H9 (cell line): Measurements from ENCODE around the gene EPC2. TPM values are rescaled to one million over a fixed set of nuclear protein-coding genes. Genes with fewer than 3 reads are reported as not detected.
"Not testable (repeated sequence)": the region's sequence is repeated elsewhere in the genome, so short reads cannot be mapped to it uniquely, and the experiment has no call there.

Experiments
- DNase-seq: peaks from one replicate; pipeline ENCODE4 v3.0.0-alpha.2; 2017
- H2AFZ ChIP-seq: one replicate; pipeline ENCODE4 v1.6.1; 2013; ENCODE audit warnings: mild to moderate bottlenecking, low read length, control low read depth, moderate library complexity
- H2AK5ac ChIP-seq: 2 replicates; pipeline ENCODE4 v1.6.1; 2013; ENCODE audit warnings: low read length, control low read depth, mixed read lengths; ENCODE audit not compliant: insufficient read length
- H2BK120ac ChIP-seq: one replicate; pipeline ENCODE4 v1.6.1; 2013; ENCODE audit warnings: low read depth, mild to moderate bottlenecking, low read length, control low read depth, inconsistent platforms; ENCODE audit not compliant: poor library complexity, severe bottlenecking
- H2BK12ac ChIP-seq: 2 replicates; pipeline ENCODE4 v1.6.1; 2013; ENCODE audit warnings: low read length, control low read depth, mixed read lengths, low read depth; ENCODE audit not compliant: insufficient read length
- H2BK15ac ChIP-seq: 2 replicates; pipeline ENCODE4 v1.6.1; 2013; ENCODE audit warnings: low read depth, low read length, control low read depth
- H2BK20ac ChIP-seq: one replicate; pipeline ENCODE4 v1.6.1; 2013; ENCODE audit warnings: low read depth, mild to moderate bottlenecking, low read length, control low read depth, inconsistent platforms; ENCODE audit not compliant: poor library complexity, severe bottlenecking
- H2BK5ac ChIP-seq: 2 replicates; pipeline ENCODE4 v1.6.1; 2013; ENCODE audit warnings: low read length, control low read depth, mixed read lengths; ENCODE audit not compliant: insufficient read length
- H3K14ac ChIP-seq: 2 replicates; pipeline ENCODE4 v1.6.1; 2013; ENCODE audit warnings: low read length, control low read depth; ENCODE audit not compliant: insufficient read depth
- H3K18ac ChIP-seq: 2 replicates; pipeline ENCODE4 v1.6.1; 2013; ENCODE audit warnings: low read depth, mild to moderate bottlenecking, mixed read lengths, low read length, control low read depth; ENCODE audit not compliant: insufficient read length
- H3K23ac ChIP-seq: 2 replicates; pipeline ENCODE4 v1.6.1; 2013; ENCODE audit warnings: low read length, control low read depth, mixed read lengths, low read depth; ENCODE audit not compliant: insufficient read length
- H3K23me2 ChIP-seq: 2 replicates; pipeline ENCODE4 v1.6.1; 2013; ENCODE audit warnings: low read depth, mild to moderate bottlenecking, mixed read lengths, low read length, control low read depth; ENCODE audit not compliant: insufficient read length, poor library complexity, severe bottlenecking
- H3K27ac ChIP-seq: 2 replicates; pipeline ENCODE4 v1.5.1; 2013; ENCODE audit warnings: low read length, control low read depth, mixed read lengths, low read depth; ENCODE audit not compliant: insufficient read length
- H3K27me3 ChIP-seq: 2 replicates; pipeline ENCODE4 v1.6.1; 2013; ENCODE audit warnings: low read length, control low read depth, inconsistent platforms; ENCODE audit not compliant: insufficient read depth
- H3K4ac ChIP-seq: 2 replicates; pipeline ENCODE4 v1.6.1; 2013; ENCODE audit warnings: low read depth, mild to moderate bottlenecking, control low read depth, inconsistent platforms, low read length, moderate library complexity
- H3K4me1 ChIP-seq: 2 replicates; pipeline ENCODE4 v1.6.1; 2013; ENCODE audit warnings: low read length, control low read depth, inconsistent platforms; ENCODE audit not compliant: insufficient read depth
- H3K4me2 ChIP-seq: 2 replicates; pipeline ENCODE4 v1.6.1; 2013; ENCODE audit warnings: low read length, control low read depth, mixed read lengths; ENCODE audit not compliant: insufficient read length, insufficient read depth
- H3K56ac ChIP-seq: 2 replicates; pipeline ENCODE4 v1.6.1; 2013; ENCODE audit warnings: low read depth, mild to moderate bottlenecking, mixed read lengths, low read length, control low read depth; ENCODE audit not compliant: insufficient read length
- H3K79me1 ChIP-seq: 2 replicates; pipeline ENCODE4 v1.6.1; 2013; ENCODE audit warnings: low read depth, mild to moderate bottlenecking, moderate library complexity, low read length, control low read depth, inconsistent platforms; ENCODE audit not compliant: insufficient read depth, poor library complexity, severe bottlenecking
- H3K79me2 ChIP-seq: 2 replicates; pipeline ENCODE4 v1.6.1; 2013; ENCODE audit warnings: low read length, control low read depth, inconsistent platforms; ENCODE audit not compliant: insufficient read depth
- H3K9ac ChIP-seq: 2 replicates; pipeline ENCODE4 v1.6.1; 2013; ENCODE audit warnings: low read length, control low read depth, mixed read lengths; ENCODE audit not compliant: insufficient read length; ENCODE audit errors: extremely low read depth
- H3K9me3 ChIP-seq: one replicate; pipeline ENCODE4 v1.6.1; 2013; ENCODE audit warnings: low read depth, low read length, inconsistent platforms; ENCODE audit not compliant: control insufficient read depth
- H3T11ph ChIP-seq: one replicate; pipeline ENCODE4 v1.6.1; 2013; ENCODE audit warnings: mild to moderate bottlenecking, low read length, control low read depth, inconsistent platforms
- H4K20me1 ChIP-seq: one replicate; pipeline ENCODE4 v1.6.1; 2013; ENCODE audit not compliant: control insufficient read depth, insufficient read length, insufficient read depth
- H4K5ac ChIP-seq: 2 replicates; pipeline ENCODE4 v1.6.1; 2013; ENCODE audit warnings: low read depth, mild to moderate bottlenecking, mixed read lengths, low read length, control low read depth; ENCODE audit not compliant: insufficient read length
- H4K8ac ChIP-seq: replicated peaks from 2 replicates; pipeline ENCODE4 v1.6.1; 2013; ENCODE audit warnings: low read length, control low read depth, mixed read lengths, low read depth; ENCODE audit not compliant: insufficient read length
- H4K91ac ChIP-seq: 2 replicates; pipeline ENCODE4 v1.6.1; 2013; ENCODE audit warnings: low read depth, mild to moderate bottlenecking, moderate library complexity, mixed read lengths, low read length, control low read depth; ENCODE audit not compliant: insufficient read length
- H3K27ac Mint-ChIP-seq, 3 experiments: 2 replicates in 2 of 3; 3 replicates in 1 of 3; pipeline ENCODE4 v1.8.0; 2020 to 2021; ENCODE audit warnings: mixed read lengths in 3 of 3, mild to moderate bottlenecking in 1 of 3, moderate library complexity in 1 of 3
- H3K27me3 Mint-ChIP-seq: 2 replicates; pipeline ENCODE4 v1.8.0; 2021; ENCODE audit warnings: low read depth, mild to moderate bottlenecking, moderate library complexity, mixed read lengths
- H3K36me3 Mint-ChIP-seq, 3 experiments: 2 replicates in 2 of 3; 3 replicates in 1 of 3; pipeline ENCODE4 v1.8.0; 2020 to 2021; ENCODE audit warnings: low read depth in 3 of 3, mixed read lengths in 3 of 3; ENCODE audit not compliant: insufficient read depth in 1 of 3
- H3K4me1 Mint-ChIP-seq, 2 experiments: 2 replicates each; pipeline ENCODE4 v1.8.0; 2020; ENCODE audit warnings: mixed read lengths in 2 of 2
- H3K4me3 Mint-ChIP-seq, 2 experiments: 2 replicates in 1 of 2; 3 replicates in 1 of 2; pipeline ENCODE4 v1.8.0; 2020 to 2021; ENCODE audit warnings: mild to moderate bottlenecking in 2 of 2, mixed read lengths in 2 of 2, moderate library complexity in 1 of 2
- H3K9me3 Mint-ChIP-seq, 2 experiments: 2 replicates in 1 of 2; 3 replicates in 1 of 2; pipeline ENCODE4 v1.8.0; 2020; ENCODE audit warnings: mild to moderate bottlenecking in 2 of 2, mixed read lengths in 2 of 2, moderate library complexity in 1 of 2
- CTCF ChIP-seq: fragments of 200-600 bp; sonication (generic); conservative IDR thresholded peaks from 3 replicates; pipeline ENCODE4 v1.8.0; 2021; ENCODE audit warnings: antibody characterized with exemption, mild to moderate bottlenecking
- WGBS: extraction: QIAGEN DNeasy Blood & Tissue Kit; methylation state at CpG from one replicate; pipeline ENCODE4 v1.1.7; 2013; ENCODE audit warnings: missing lambda C conversion rate, low lambda C conversion rate, mixed read lengths; ENCODE audit not compliant: insufficient read length; ENCODE audit errors: extremely low coverage; 5-methylcytosine and 5-hydroxymethylcytosine counted together
- total RNA-seq: library from RNA; stranded (reverse); gene quantifications from 2 replicates; pipeline ENCODE4 v1.2.1, GENCODE V29; 2021

Gene EPC2
- total RNA-seq, 1 experiment from 2014 or later, result 31.3 TPM

DNA sequence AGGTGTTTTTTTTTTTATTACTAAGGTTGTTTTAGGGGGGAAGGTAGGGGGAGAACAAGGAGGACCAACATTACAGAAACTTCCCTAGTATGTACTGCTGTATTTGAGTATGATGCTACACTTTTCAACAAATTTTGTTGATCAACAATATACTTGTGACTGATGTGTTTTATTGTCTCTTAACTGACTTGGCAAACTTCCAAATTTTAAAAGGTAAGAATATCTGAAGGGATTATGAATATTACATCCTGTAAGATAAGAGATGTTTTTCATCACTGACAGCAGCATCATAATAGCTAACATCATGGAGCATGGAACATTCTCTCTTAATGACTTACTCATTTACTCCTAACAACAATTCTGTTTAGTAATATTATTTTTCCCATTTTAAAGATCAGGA lies 144.5 kb downstream of the EPC2 start:
- Histone ChIP-seq H4K20me1 (no peaks in the 10 kb centered on the region), H3K27me3 (no peaks in the 10 kb centered on the region), H3K4me2 (no peak overlapping the region), H2BK12ac (no peak overlapping the region), H2BK15ac (no peak overlapping the region), H3K9me3 (no peaks in the 10 kb centered on the region), H4K5ac (no peak overlapping the region), H3K27ac (no peak overlapping the region), H3K23me2 (no peaks in the 10 kb centered on the region), H2AK5ac (no peak overlapping the region), H3K18ac (no peak overlapping the region), H3K14ac (no peak overlapping the region), H3K79me2 (no peaks in the 10 kb centered on the region), H4K8ac (no peak overlapping the region), H2BK20ac (no peak overlapping the region), H3K4me1 (no peaks in the 10 kb centered on the region), H3K4ac (no peak overlapping the region), H3T11ph (no peak overlapping the region), H3K79me1 (no peaks in the 10 kb centered on the region), H4K91ac (no peak overlapping the region), H3K23ac (no peak overlapping the region), H3K9ac (no peak overlapping the region), H2BK5ac (no peak overlapping the region), H2AFZ (no peak overlapping the region), H3K56ac (no peak overlapping the region), H2BK120ac (no peak overlapping the region)
- Mint-ChIP-seq H3K27ac (no peak overlapping the region), H3K27me3 (no peaks in the 10 kb centered on the region), H3K4me1 (peaks cover 3 to 11% of the 10 kb centered on the region in 2 experiments; a peak in 3 of 4 replicates), H3K4me3 (no peak overlapping the region), H3K9me3 (no peaks in the 10 kb centered on the region; a peak in 1 of 5 replicates), H3K36me3 (peaks cover 5 to 30% (median 14%) of the 10 kb centered on the region in 3 experiments; a peak in 6 of 7 replicates)
- DNase-seq, result no peak
- no peak for TF ChIP-seq CTCF

DNA sequence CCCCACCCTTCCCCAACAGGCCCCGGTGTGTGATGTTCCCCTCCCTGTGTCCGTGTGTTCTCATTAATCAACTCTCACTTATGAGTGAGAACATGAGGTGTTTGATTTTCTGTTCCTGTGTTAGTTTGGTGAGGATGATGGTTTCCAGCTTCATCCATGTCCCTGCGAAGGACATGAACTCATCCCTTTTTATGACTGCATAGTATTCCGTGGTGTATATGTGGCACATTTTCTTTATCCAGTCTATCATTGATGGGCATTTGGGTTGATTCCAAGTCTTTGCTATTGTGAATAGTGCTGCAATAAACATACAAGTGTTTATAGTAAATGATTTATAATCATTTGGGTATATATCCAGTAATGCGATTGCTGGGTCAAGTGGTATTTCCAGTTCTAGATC lies 145.6 kb downstream of the EPC2 start:
- no CpG with 5 or more reads among the region's 5 CpGs for WGBS
- H3K4me3 Mint-ChIP-seq, result not testable (repeated sequence)

More for the DNA sequence above, 145.6 kb downstream of the EPC2 start:
- H4K8ac ChIP-seq, H2AFZ ChIP-seq, H4K91ac ChIP-seq, H3K18ac ChIP-seq, H2BK5ac ChIP-seq, H3K27me3 Mint-ChIP-seq, H3K14ac ChIP-seq, H3K23me2 ChIP-seq, H4K5ac ChIP-seq, H3K9me3 ChIP-seq, H2AK5ac ChIP-seq, H3K27ac ChIP-seq, H3T11ph ChIP-seq, H3K4me2 ChIP-seq, H3K4me1 ChIP-seq, H3K4ac ChIP-seq, H2BK120ac ChIP-seq, H2BK20ac ChIP-seq, H3K23ac ChIP-seq, H3K9ac ChIP-seq, H2BK12ac ChIP-seq, DNase-seq, H3K56ac ChIP-seq, H3K79me2 ChIP-seq, H4K20me1 ChIP-seq, H3K79me1 ChIP-seq, H3K9me3 Mint-ChIP-seq, H3K27ac Mint-ChIP-seq, H2BK15ac ChIP-seq, H3K27me3 ChIP-seq: not testable (repeated sequence)
- Mint-ChIP-seq H3K36me3 (peaks cover 2 to 18% (median 3%) of the 10 kb centered on the region in 3 experiments; a peak in 6 of 7 replicates), H3K4me1 (peaks cover 3 to 11% of the 10 kb centered on the region in 2 experiments; a peak in 3 of 4 replicates)
